H9 (cell line): ENCODE measurements around the gene PARP6. TPM values are rescaled to one million over a fixed set of nuclear protein-coding genes. Genes with fewer than 3 reads are reported as not detected.

Source experiments
- DNase-seq: peaks from one replicate; pipeline ENCODE4 v3.0.0-alpha.2; 2017
- H2AFZ ChIP-seq: one replicate; pipeline ENCODE4 v1.6.1; 2013; ENCODE audit warnings: mild to moderate bottlenecking, low read length, control low read depth, moderate library complexity
- H2AK5ac ChIP-seq: 2 replicates; pipeline ENCODE4 v1.6.1; 2013; ENCODE audit warnings: low read length, control low read depth, mixed read lengths; ENCODE audit not compliant: insufficient read length
- H2BK120ac ChIP-seq: one replicate; pipeline ENCODE4 v1.6.1; 2013; ENCODE audit warnings: low read depth, mild to moderate bottlenecking, low read length, control low read depth, inconsistent platforms; ENCODE audit not compliant: poor library complexity, severe bottlenecking
- H2BK12ac ChIP-seq: 2 replicates; pipeline ENCODE4 v1.6.1; 2013; ENCODE audit warnings: low read length, control low read depth, mixed read lengths, low read depth; ENCODE audit not compliant: insufficient read length
- H2BK15ac ChIP-seq: 2 replicates; pipeline ENCODE4 v1.6.1; 2013; ENCODE audit warnings: low read depth, low read length, control low read depth
- H2BK20ac ChIP-seq: one replicate; pipeline ENCODE4 v1.6.1; 2013; ENCODE audit warnings: low read depth, mild to moderate bottlenecking, low read length, control low read depth, inconsistent platforms; ENCODE audit not compliant: poor library complexity, severe bottlenecking
- H2BK5ac ChIP-seq: 2 replicates; pipeline ENCODE4 v1.6.1; 2013; ENCODE audit warnings: low read length, control low read depth, mixed read lengths; ENCODE audit not compliant: insufficient read length
- H3K14ac ChIP-seq: 2 replicates; pipeline ENCODE4 v1.6.1; 2013; ENCODE audit warnings: low read length, control low read depth; ENCODE audit not compliant: insufficient read depth
- H3K18ac ChIP-seq: 2 replicates; pipeline ENCODE4 v1.6.1; 2013; ENCODE audit warnings: low read depth, mild to moderate bottlenecking, mixed read lengths, low read length, control low read depth; ENCODE audit not compliant: insufficient read length
- H3K23ac ChIP-seq: 2 replicates; pipeline ENCODE4 v1.6.1; 2013; ENCODE audit warnings: low read length, control low read depth, mixed read lengths, low read depth; ENCODE audit not compliant: insufficient read length
- H3K23me2 ChIP-seq: 2 replicates; pipeline ENCODE4 v1.6.1; 2013; ENCODE audit warnings: low read depth, mild to moderate bottlenecking, mixed read lengths, low read length, control low read depth; ENCODE audit not compliant: insufficient read length, poor library complexity, severe bottlenecking
- H3K27ac ChIP-seq: 2 replicates; pipeline ENCODE4 v1.5.1; 2013; ENCODE audit warnings: low read length, control low read depth, mixed read lengths, low read depth; ENCODE audit not compliant: insufficient read length
- H3K27me3 ChIP-seq: 2 replicates; pipeline ENCODE4 v1.6.1; 2013; ENCODE audit warnings: low read length, control low read depth, inconsistent platforms; ENCODE audit not compliant: insufficient read depth
- H3K4ac ChIP-seq: 2 replicates; pipeline ENCODE4 v1.6.1; 2013; ENCODE audit warnings: low read depth, mild to moderate bottlenecking, control low read depth, inconsistent platforms, low read length, moderate library complexity
- H3K4me1 ChIP-seq: 2 replicates; pipeline ENCODE4 v1.6.1; 2013; ENCODE audit warnings: low read length, control low read depth, inconsistent platforms; ENCODE audit not compliant: insufficient read depth
- H3K4me2 ChIP-seq: 2 replicates; pipeline ENCODE4 v1.6.1; 2013; ENCODE audit warnings: low read length, control low read depth, mixed read lengths; ENCODE audit not compliant: insufficient read length, insufficient read depth
- H3K56ac ChIP-seq: 2 replicates; pipeline ENCODE4 v1.6.1; 2013; ENCODE audit warnings: low read depth, mild to moderate bottlenecking, mixed read lengths, low read length, control low read depth; ENCODE audit not compliant: insufficient read length
- H3K79me1 ChIP-seq: 2 replicates; pipeline ENCODE4 v1.6.1; 2013; ENCODE audit warnings: low read depth, mild to moderate bottlenecking, moderate library complexity, low read length, control low read depth, inconsistent platforms; ENCODE audit not compliant: insufficient read depth, poor library complexity, severe bottlenecking
- H3K79me2 ChIP-seq: 2 replicates; pipeline ENCODE4 v1.6.1; 2013; ENCODE audit warnings: low read length, control low read depth, inconsistent platforms; ENCODE audit not compliant: insufficient read depth
- H3K9ac ChIP-seq: 2 replicates; pipeline ENCODE4 v1.6.1; 2013; ENCODE audit warnings: low read length, control low read depth, mixed read lengths; ENCODE audit not compliant: insufficient read length; ENCODE audit errors: extremely low read depth
- H3K9me3 ChIP-seq: one replicate; pipeline ENCODE4 v1.6.1; 2013; ENCODE audit warnings: low read depth, low read length, inconsistent platforms; ENCODE audit not compliant: control insufficient read depth
- H3T11ph ChIP-seq: one replicate; pipeline ENCODE4 v1.6.1; 2013; ENCODE audit warnings: mild to moderate bottlenecking, low read length, control low read depth, inconsistent platforms
- H4K20me1 ChIP-seq: one replicate; pipeline ENCODE4 v1.6.1; 2013; ENCODE audit not compliant: control insufficient read depth, insufficient read length, insufficient read depth
- H4K5ac ChIP-seq: 2 replicates; pipeline ENCODE4 v1.6.1; 2013; ENCODE audit warnings: low read depth, mild to moderate bottlenecking, mixed read lengths, low read length, control low read depth; ENCODE audit not compliant: insufficient read length
- H4K8ac ChIP-seq: replicated peaks from 2 replicates; pipeline ENCODE4 v1.6.1; 2013; ENCODE audit warnings: low read length, control low read depth, mixed read lengths, low read depth; ENCODE audit not compliant: insufficient read length
- H4K91ac ChIP-seq: 2 replicates; pipeline ENCODE4 v1.6.1; 2013; ENCODE audit warnings: low read depth, mild to moderate bottlenecking, moderate library complexity, mixed read lengths, low read length, control low read depth; ENCODE audit not compliant: insufficient read length
- H3K27ac Mint-ChIP-seq, 3 experiments: 2 replicates in 2 of 3; 3 replicates in 1 of 3; pipeline ENCODE4 v1.8.0; 2020 to 2021; ENCODE audit warnings: mixed read lengths in 3 of 3, mild to moderate bottlenecking in 1 of 3, moderate library complexity in 1 of 3
- H3K27me3 Mint-ChIP-seq: 2 replicates; pipeline ENCODE4 v1.8.0; 2021; ENCODE audit warnings: low read depth, mild to moderate bottlenecking, moderate library complexity, mixed read lengths
- H3K36me3 Mint-ChIP-seq, 3 experiments: 2 replicates in 2 of 3; 3 replicates in 1 of 3; pipeline ENCODE4 v1.8.0; 2020 to 2021; ENCODE audit warnings: low read depth in 3 of 3, mixed read lengths in 3 of 3; ENCODE audit not compliant: insufficient read depth in 1 of 3
- H3K4me1 Mint-ChIP-seq, 2 experiments: 2 replicates each; pipeline ENCODE4 v1.8.0; 2020; ENCODE audit warnings: mixed read lengths in 2 of 2
- H3K4me3 Mint-ChIP-seq, 2 experiments: 2 replicates in 1 of 2; 3 replicates in 1 of 2; pipeline ENCODE4 v1.8.0; 2020 to 2021; ENCODE audit warnings: mild to moderate bottlenecking in 2 of 2, mixed read lengths in 2 of 2, moderate library complexity in 1 of 2
- H3K9me3 Mint-ChIP-seq, 2 experiments: 2 replicates in 1 of 2; 3 replicates in 1 of 2; pipeline ENCODE4 v1.8.0; 2020; ENCODE audit warnings: mild to moderate bottlenecking in 2 of 2, mixed read lengths in 2 of 2, moderate library complexity in 1 of 2
- CTCF ChIP-seq: fragments of 200-600 bp; sonication (generic); conservative IDR thresholded peaks from 3 replicates; pipeline ENCODE4 v1.8.0; 2021; ENCODE audit warnings: antibody characterized with exemption, mild to moderate bottlenecking
- WGBS: extraction: QIAGEN DNeasy Blood & Tissue Kit; methylation state at CpG from one replicate; pipeline ENCODE4 v1.1.7; 2013; ENCODE audit warnings: missing lambda C conversion rate, low lambda C conversion rate, mixed read lengths; ENCODE audit not compliant: insufficient read length; ENCODE audit errors: extremely low coverage; 5-methylcytosine and 5-hydroxymethylcytosine counted together
- total RNA-seq: library from RNA; stranded (reverse); gene quantifications from 2 replicates; pipeline ENCODE4 v1.2.1, GENCODE V29; 2021

PARP6 gene
- total RNA-seq, 1 experiment from 2014 or later, result 54.4 TPM

GRCh38 chr15:72249142-72249810 lies 23.1 kb downstream of the PARP6 start:
- Histone ChIP-seq H3K4ac (no peak overlapping the region), H3K14ac (no peak overlapping the region)
- H3K36me3 Mint-ChIP-seq, result peaks cover 21 to 82% (median 66%) of the 10 kb centered on the region in 3 experiments

More at GRCh38 chr15:72249142-72249810, 23.1 kb downstream of the PARP6 start:
- Histone ChIP-seq H2BK15ac (no peak overlapping the region), H2AFZ (no peak overlapping the region), H3K27me3 (peaks cover 2% of the 10 kb centered on the region), H3K9ac (no peak overlapping the region), H3K4me2 (no peak overlapping the region), H2AK5ac (no peak overlapping the region), H2BK20ac (no peak overlapping the region), H2BK12ac (no peak overlapping the region), H4K8ac (no peak overlapping the region), H4K5ac (no peak overlapping the region), H4K91ac (no peak overlapping the region), H3K23me2 (no peaks in the 10 kb centered on the region), H3K79me2 (no peaks in the 10 kb centered on the region), H4K20me1 (no peaks in the 10 kb centered on the region), H3T11ph (no peak overlapping the region), H3K4me1 (no peaks in the 10 kb centered on the region), H3K27ac (no peak overlapping the region), H2BK120ac (no peak overlapping the region), H2BK5ac (no peak overlapping the region), H3K18ac (no peak overlapping the region), H3K79me1 (no peaks in the 10 kb centered on the region), H3K56ac (no peak overlapping the region), H3K23ac (no peak overlapping the region), H3K9me3 (no peaks in the 10 kb centered on the region)
- no CpG with 5 or more reads among the region's 3 CpGs for WGBS
- peaks cover 26% of the 10 kb centered on the region for H3K27me3 Mint-ChIP-seq
- no peaks in the 10 kb centered on the region for H3K9me3 Mint-ChIP-seq
- H3K27ac Mint-ChIP-seq, result no peak overlapping the region
- no peak for DNase-seq
- no peak overlapping the region for H3K4me3 Mint-ChIP-seq
- no peak for TF ChIP-seq CTCF
- peaks cover 4% of the 10 kb centered on the region in 2 experiments; a peak in 3 of 4 replicates for H3K4me1 Mint-ChIP-seq
